NCI-H2227 (cell line): Measurements from ENCODE around the gene CAPS.

Experiments used
- DNase-seq: peaks from one replicate; lab custom pipeline; 2025; ENCODE audit not compliant: unreplicated experiment; lab: John Stamatoyannopoulos, UW

The CAPS gene

DNA sequence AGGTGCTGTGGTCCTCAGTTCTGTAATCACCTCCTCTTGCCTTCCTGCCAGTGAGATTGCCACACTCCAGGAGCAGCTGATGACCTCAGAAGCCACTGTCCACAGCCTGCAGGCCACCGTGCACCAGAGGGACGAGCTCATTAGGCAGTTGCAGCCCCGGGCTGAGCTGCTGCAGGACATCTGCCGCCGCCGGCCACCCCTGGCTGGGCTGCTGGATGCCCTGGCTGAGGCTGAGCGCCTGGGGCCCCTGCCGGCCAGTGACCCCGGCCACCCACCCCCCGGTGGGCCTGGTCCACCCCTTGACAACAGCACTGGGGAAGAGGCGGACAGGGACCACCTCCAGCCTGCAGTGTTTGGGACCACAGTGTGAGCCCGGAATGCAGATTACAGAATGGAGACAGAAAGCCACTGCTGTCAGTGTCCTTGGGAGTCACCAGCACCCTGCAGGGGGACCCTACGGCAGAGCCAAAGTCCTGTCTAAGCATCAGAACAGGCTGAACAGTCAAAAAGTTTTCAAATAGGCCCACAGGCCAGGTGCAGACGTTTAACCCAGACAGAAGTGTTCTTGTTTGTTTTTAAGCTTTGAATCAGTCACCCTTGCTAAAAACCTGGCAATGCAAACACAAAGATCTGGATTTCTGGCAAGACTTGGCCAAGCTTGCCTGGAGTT, 5.1 kb upstream of the CAPS start:
- no peak for DNase-seq

DNA sequence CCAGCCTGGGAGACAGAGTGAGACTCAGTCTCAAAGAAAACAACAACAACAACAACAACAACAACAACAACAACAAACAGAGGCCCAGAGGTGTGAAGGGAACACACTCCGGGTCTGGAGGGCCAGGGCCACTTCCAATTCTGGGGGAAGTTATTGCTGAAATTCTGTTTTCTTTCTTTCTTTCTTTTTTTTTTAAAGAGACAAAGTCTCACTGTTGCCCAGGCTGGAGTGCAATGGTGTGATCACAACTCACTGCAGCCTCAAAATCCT, 3.5 kb upstream of the CAPS start:
- no peak for DNase-seq

DNA sequence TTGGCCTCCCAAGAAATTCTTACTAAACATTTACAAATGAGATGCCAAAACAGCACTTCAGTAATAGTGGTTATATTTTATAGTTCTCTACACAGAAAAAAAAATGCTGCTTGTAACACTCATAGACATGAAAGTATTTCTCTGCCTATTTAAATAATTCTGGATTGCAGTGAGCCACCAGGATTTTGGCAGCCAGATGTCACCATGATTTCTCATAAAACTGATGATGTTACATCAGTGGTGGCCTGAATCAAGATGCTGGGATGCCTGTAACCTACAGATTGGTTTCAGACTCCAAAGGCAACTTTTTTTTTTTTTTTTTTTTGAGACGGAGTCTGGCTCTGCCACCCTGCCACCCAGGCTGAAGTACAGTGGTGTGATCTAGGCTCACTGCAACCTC, 2.7 kb upstream of the CAPS start:
- DNase-seq: no peak

DNA sequence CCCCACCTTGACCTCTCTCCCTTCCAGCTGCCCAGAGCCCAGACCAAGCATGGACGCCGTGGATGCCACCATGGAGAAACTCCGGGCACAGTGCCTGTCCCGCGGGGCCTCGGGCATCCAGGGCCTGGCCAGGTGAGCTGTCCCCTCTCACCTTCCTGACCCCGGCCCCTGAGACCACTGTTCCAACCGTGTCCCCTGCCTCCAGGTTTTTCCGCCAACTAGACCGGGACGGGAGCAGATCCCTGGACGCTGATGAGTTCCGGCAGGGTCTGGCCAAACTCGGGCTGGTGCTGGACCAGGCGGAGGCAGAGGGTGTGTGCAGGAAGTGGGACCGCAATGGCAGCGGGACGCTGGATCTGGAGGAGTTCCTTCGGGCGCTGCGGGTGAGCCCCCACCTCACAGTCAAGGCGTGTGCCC, 312 bp downstream of the CAPS start:
- no peak for DNase-seq

DNA sequence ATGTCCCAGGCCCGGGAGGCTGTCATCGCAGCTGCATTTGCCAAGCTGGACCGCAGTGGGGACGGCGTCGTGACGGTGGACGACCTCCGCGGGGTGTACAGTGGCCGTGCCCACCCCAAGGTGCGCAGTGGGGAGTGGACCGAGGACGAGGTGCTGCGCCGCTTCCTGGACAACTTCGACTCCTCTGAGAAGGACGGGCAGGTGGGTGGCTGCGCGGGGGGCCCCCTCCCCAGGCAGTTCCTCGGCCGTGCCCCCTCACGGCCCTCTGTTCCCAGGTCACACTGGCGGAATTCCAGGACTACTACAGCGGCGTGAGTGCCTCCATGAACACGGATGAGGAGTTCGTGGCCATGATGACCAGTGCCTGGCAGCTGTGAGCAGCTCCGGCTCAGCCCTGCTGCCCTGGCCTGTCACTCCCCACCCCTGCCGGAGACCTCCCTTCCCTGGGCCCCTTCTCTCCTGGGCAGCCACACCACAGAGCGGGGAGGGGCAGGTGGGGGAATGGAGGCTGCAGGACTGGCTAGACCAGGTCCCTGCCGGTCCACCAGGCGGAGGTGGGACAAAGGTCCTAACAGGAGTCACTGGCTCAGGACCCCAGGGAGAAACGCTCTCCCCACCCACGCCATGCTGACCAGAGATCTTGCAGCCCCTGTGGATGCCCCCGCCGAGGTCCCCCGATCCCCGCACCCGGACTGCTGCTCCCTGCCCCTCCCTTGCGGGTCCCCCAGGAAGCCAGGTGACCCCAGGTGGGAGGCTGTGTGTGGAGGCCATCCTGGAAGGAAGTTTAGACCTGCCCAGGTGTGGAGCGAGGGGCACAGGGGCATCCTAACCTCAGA, 1.1 kb downstream of the CAPS start:
- no peak for DNase-seq

DNA sequence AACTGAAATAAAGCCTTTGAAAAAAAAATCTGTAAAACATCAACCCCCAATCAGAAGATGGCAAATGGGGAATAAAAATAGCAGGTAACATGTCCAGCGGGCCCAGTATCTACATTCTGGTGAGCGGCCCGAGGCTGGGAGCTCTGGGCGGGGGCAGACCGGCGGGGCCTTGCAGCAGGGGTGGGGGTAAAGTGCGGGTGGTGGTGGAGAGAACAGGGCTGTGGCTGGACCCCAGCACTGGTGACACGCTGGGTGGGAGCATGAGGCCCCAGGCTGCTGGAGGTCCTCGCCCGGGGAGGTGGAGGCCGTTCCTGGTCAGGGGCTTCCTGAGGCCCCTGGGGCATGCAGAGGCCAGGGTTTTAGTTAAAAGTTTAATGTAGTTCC, 1.7 kb downstream of the CAPS start:
- no peak for DNase-seq

DNA sequence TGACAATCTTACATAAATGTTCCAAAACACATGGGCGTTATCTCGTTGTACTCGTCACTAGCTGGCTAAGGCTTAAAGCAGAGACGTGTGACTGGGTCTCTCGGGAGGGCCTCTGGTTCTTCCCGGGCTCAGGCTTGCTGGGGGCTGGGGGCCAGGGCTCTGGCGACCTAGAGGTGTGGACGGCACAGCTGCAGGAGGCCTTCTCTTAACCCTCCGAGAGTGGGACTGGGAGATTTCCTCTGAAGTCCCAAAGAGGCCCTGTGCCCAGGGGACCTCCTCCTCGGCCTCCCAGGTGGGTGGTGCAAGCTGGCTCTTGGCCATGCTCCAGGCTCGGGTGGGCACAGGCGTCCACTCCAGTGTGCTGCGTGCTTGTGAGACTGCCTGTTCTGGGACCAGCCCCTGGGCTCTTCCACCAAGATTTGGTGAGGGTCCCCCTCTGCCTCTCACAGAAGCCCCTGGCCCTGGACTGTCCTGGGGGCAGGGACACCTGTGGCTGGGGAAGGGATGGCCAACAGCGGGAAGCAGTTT, 2.2 kb downstream of the CAPS start:
- no peak for DNase-seq

DNA sequence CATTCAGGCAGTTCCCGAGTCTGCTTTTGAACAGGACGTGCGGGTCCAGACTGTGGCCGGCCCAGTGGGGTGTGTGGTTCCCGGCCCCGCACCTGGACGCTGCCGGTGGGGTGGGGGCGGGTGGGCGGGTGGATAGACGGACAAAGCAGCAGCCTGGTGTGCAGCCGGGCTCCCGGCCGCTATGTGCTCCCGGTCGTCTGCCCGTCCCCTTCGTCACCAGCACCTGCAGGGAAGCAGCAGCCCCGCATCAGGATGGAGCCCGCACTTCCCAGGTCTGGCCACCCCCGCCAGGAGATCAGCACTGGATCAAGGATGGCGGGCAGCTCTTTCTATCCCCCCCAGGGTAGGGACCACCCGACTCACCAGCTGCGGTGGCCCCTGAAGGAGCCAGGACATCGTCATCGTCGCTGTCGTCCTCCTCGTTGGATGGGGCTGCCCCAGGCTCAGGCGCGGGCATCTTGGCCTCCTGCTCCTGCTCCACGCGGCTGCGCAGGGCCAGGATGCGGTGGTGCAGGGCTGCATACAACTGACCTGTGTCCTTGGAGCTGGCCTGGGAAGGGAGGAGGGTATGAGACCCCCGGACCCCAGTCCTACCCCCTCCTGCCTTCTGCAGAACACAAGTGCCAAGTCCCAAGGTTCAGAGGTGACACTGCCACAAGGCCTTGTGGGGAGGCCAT, 3.5 kb downstream of the CAPS start:
- DNase-seq: no peak

DNA sequence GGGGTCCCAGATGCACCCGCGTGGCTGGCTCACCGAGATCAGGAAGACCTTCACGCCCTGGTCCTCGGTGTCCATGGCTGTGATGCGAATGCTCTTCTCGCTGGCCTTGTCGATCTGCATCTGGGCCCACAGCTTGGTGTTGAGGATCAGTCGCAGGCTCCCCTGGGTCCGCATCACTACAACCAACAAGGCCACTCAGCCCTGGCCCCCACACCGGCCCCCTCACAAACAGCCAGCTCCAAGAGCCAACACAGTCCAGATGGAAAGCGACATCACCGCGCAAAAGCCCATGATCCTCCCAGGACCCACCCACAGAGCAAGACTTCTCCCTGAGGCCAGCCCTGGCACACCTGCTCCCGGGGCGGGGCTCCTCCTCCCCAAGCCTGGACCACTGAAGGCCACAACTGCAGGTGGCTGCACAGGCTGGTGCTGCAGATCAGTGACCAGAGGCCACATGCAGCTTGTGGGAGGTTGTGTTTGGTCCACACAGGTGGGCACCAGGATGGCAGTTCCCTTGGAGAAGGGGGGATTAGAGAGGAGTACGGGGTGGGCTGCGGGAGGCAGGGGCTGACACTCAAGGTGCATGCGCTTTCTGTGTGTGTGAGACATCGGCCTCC, 4.5 kb downstream of the CAPS start:
- no peak for DNase-seq

DNA sequence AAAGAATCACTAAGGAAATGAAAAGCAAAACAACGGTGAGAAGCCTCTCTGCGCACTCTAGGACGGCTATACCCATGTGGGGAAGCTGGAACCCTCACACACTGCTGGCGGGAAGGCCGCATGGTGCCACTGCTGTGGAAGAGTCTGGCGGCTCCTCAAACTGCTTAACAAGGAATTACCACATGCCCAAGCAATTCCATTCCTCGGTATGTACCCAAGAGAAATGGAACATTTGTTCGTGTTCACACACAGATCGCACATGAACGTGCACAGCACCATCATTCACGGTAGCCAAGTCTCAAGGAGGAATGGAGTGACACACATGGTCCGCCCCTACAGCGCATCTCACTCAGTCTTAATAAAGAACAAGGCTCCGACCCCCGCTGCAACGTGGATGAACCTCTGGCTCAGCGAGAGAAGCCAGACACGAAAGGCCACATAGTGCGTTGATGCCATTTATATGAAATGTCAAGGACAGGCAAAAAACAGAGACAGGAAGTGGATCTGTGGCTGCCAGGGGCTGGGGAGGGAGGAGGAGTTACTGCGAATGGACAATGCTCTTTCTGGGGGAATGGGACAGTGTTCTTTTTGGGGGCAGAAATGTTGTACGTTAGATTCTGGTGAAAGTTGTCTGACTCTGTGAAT, 7.6 kb downstream of the CAPS start:
- no peak for DNase-seq

DNA sequence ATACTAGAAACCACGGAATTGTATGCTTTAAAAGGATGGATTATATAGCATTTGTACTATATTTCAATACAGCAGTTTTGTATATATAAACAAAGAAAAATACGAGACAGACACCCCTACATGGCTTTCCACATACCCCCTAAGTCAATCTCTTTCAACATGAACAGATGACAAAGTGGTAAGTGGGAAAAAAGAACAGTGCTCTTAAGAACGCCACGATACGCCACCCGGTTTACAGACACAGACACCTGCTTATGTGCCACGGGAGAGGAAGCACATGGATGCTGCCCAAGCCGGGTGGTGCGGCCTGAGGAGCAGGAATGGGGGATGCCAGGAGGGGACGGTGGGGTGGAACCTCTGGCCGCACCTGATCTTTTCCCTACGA, 8.1 kb downstream of the CAPS start:
- no peak for DNase-seq

DNA sequence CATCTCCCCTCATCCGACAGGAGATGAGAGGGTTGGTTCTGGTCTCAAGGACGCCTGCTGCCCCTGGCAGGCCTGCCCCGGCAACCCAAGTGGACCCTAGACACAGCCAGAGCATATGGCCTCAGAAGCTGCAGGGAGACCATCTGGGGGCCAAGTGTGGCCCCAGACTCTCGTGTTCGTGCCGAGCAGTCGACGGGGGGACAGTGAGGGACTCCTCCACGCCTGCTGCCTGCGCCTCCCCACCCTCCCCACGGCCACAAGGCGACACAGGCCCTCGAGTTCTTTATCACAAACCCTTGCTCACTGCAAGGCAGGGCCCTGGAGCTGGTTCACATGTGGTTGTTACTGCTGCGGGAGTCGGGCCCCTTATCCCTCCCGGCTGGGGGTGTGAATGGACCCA, 9.3 kb downstream of the CAPS start:
- no peak for DNase-seq

DNA sequence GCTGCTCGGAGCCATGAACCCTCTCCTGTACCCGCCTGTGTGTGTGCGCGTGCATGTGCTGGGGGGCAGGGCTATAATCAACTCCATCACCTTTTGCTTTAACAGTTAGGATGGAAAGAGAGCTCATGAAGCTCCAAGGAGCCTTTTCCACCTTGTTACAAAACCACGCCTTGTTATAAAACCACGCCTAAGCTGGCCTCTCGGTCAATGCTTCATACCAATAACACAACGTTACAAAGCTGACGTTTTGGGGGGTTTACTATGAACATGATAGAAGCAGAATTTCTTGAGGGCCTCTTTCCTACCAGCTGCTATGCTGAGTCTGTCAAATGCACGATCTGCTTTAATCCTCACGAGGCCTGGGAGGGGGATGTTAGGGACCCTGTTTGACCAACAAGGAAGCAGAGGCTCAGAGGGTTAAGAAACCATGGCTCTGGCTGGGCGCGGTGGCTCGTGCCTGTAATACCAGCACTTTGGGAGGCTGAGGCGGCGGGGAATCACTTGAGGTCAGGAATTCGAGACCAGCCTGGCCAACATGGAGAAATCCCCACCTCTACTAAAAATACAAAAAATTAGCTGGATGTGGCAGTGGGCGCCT, 11.9 kb downstream of the CAPS start:
- no peak for DNase-seq

DNA sequence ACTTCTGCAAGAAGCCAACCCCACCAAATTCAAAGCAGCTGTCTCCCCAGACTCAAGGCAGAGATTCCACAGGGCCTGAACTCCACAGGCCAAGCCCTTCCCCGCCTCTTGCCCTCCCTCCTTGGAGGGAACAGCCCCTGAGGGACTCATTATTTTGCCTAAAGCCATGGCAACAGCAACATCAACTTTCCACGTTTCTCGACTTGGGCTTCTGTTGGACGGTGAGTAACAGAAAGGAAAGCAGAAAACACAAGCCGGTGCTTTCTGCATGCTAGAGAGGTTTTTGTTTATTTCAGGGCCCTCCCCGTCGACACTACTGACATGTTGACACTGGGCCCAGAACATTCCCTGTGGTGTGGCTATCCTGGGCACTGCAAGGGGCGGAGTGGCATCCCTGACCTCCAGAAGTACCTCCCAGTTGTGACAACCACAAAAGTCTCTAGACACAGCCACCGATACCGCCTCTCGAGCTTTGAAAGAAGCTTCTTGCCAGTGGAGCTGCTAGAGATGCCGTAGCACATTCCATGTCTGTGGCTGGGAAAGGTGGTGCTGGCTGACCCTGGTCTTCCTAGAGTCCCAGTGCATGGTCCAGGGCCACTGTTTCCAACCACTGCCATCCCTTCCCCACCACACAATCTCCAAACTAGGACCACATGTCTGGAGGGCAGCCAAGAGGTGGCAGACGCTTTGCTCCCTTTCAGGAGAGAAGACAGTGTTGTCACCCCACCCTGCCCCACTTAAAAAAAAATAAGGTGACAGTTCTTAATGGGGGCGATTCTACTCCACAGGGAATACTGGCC, 12.8 kb downstream of the CAPS start:
- DNase-seq: no peak

DNA sequence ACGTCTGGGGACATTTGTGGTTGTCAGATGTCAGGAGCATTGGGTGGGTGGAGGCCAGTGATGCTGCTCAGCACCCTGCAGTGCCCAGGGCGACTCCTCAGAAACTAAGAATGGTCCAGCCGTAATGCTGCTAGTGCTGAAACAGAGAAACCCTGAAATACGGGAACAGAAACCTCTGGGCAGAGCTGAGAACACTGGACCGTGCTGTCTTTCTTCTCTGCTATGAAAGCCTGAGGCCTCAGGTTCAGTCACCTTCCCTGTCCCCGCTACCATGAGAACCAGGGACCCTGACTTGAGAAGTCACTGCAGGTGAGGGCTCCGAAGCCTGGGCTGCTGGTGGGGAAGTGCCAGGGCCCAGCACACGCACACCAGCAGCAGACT, 13.4 kb downstream of the CAPS start:
- DNase-seq: no peak

DNA sequence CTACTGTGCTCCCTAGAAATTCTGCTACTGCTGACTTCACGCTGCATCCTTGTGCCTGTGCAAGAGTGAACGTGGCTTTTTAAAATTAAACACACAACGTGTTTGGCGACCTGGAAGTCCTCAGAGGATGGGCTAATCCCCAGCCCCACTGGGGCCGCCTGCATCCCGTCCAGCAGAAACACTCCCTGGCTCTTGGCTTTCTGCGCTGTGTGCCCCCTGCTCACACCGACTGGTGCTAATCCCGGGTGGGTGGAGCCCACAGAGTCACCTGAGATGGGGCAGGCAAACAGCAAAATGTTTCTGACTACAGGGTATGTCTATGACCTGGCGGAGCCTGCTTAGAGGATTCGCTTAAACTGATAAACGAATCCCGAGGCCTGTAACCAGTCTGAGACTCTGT, 15.1 kb downstream of the CAPS start:
- no peak for DNase-seq

DNA sequence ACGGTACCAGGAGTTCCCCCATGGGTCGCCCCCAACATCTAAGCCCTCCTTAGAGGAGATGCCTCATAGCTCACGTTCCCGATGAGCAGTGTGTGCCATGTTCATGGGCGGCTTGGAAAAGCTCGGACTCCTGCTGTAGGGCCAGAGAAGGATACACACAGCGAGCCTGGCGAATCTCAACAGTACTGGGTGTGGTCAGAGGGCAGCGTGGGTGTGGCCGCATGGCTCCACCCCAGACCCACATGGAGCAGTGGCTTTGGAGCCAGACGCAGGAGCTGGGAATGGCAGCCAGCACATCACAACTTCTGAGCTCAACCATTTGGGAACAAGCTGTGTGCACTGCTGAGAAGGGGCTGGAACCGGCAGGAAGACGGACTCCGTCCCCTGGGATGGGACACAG, 15.6 kb downstream of the CAPS start:
- no peak for DNase-seq

DNA sequence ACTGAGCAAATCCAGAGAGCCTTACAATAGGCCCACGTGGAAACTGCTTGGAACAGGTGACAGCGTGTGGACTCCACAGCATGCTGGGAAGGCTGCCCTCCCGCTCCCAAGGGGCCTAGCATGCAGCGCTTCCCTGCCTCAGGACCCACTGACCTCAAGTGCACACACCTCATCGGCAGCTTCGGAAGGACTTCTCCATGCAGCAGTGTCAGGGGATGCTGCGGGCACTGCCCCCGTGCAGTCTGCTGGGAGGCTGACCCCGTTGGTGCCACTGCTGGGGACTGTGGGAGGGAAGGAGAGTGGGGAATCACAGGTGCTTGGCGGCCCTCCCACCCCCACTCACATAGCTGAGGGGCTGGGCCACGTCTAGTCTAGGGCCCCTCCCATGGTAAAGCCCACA, 17.2 kb downstream of the CAPS start:
- DNase-seq: no peak

DNA sequence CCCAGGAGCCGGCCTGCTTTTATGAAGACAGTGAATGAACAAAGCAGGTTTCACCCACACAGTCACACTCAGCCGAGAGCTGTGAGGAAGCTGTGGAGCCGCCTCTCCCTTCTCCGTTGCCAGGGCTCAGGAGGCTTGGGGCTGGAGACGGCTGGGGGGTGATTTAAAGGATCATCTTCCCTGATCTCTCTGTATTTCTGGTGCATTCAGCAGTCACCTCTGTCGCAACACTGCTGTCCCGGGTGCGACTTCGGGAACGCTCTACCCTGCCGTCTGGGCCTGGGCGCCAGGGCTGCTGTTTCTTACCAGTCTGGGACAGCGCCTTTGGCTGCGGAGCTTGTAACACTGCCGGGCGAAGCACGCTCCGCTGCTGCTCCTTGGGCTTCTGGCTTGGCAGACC, 18.1 kb downstream of the CAPS start:
- no peak for DNase-seq

DNA sequence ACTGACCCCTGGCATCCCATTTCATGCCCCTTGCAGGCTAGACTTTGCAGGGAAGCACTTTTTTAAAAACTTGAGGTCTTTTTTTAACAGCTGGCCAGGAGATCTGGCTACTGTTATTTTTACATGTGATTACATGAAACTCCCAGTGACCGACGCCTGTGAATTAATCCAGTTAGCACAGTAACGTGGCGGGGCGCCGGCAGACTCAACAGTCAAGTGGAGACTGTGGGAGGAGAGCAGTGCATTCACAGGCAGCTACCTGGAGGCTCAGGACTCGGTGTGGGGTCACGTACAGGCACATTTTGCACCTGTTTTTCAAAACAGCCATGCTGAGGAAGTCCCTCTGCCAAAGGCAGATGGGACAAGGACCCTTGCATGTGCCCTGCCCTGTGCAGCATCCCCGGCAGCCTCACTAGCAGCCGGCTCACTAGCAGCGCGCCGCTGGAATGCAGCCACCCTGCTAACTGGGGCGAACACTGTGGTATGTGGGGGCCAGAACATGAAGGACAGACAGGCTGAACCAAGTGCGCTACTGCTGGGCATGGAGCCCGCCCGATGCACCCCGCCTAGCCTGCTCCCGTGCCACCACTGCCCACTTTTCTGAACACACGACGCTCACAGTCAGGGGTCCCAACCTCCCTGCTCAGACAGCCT, 18.7 kb downstream of the CAPS start:
- DNase-seq: no peak
